ENCODE data around the gene CAB39L.

GRCh38 chr13:49259586-49259985 lies 184.3 kb downstream of the CAB39L start:
- no peak for TF ChIP-seq HIVEP1 (CRISPR knock-in tag; IDR thresholded peaks at IDR 0.05)
- TF ChIP-seq E4F1 (CRISPR knock-in tag; IDR thresholded peaks at IDR 0.05; ENCODE audit: borderline replicate concordance) = no peak
- TF ChIP-seq BRF2 (IDR thresholded peaks at IDR 0.05; ENCODE audit: borderline replicate concordance, insufficient read depth, insufficient read length) = no peak
- no peak for TF ChIP-seq ZBED1 (IDR thresholded peaks at IDR 0.05)
- no peak for TF ChIP-seq MYC (IDR thresholded peaks at IDR 0.05; ENCODE audit: low read depth, low read length)
- no peak for TF ChIP-seq MYC (CRISPR knock-in tag; IDR thresholded peaks at IDR 0.05; ENCODE audit: borderline replicate concordance, low read depth)

All from K562 (cell line).